GM23338 (cell line): ENCODE data around the gene AP2A2. TPM values are rescaled to one million over a fixed set of nuclear protein-coding genes. Genes with fewer than 3 reads are reported as not detected.

Experiments used
- ATAC-seq: fragments of 200-7000 bp; cut with Tn5 transposase; 3 replicates; pipeline ENCODE4 v1.9.1; 2020
- DNase-seq: peaks from one replicate; pipeline ENCODE4 v3.0.0-alpha.2; 2015; ENCODE audit warnings: low spot score
- H2AFZ ChIP-seq: fragments of 200-600 bp; sonication (generic); 2 replicates; pipeline ENCODE4 v1.8.0; 2016; ENCODE audit warnings: antibody characterized with exemption, mild to moderate bottlenecking, moderate library complexity
- H3F3A ChIP-seq: fragments of 200-600 bp; sonication (generic); replicated peaks from 2 replicates; pipeline ENCODE4 v1.8.0; 2017; ENCODE audit warnings: antibody characterized with exemption, mixed run types, low read depth
- H3K27ac ChIP-seq: fragments of 200-600 bp; sonication (generic); 2 replicates; pipeline ENCODE4 v1.6.1; 2016; ENCODE audit warnings: low read depth
- H3K27me3 ChIP-seq: fragments of 200-600 bp; sonication (generic); 2 replicates; pipeline ENCODE4 v1.8.0; 2016; ENCODE audit warnings: mild to moderate bottlenecking, mixed run types, moderate library complexity; ENCODE audit not compliant: insufficient read depth
- H3K36me3 ChIP-seq: fragments of 200-600 bp; sonication (generic); 2 replicates; pipeline ENCODE4 v1.8.0; 2016; ENCODE audit warnings: mild to moderate bottlenecking; ENCODE audit not compliant: insufficient read depth
- H3K4me1 ChIP-seq: fragments of 200-600 bp; sonication (generic); 2 replicates; pipeline ENCODE4 v1.8.0; 2016; ENCODE audit warnings: mild to moderate bottlenecking, moderate library complexity; ENCODE audit not compliant: insufficient read depth
- H3K4me2 ChIP-seq: fragments of 200-600 bp; sonication (generic); 2 replicates; pipeline ENCODE4 v1.7.1; 2017; ENCODE audit warnings: mixed run types
- H3K4me3 ChIP-seq: fragments of 200-600 bp; sonication (generic); 2 replicates; pipeline ENCODE4 v1.6.1; 2016; ENCODE audit warnings: mixed run types
- H3K79me2 ChIP-seq: fragments of 200-600 bp; sonication (generic); replicated peaks from 2 replicates; pipeline ENCODE4 v1.8.0; 2017; ENCODE audit warnings: mild to moderate bottlenecking; ENCODE audit not compliant: insufficient read depth
- H3K9me2 ChIP-seq: fragments of 200-600 bp; sonication (generic); 2 replicates; pipeline ENCODE4 v1.8.0; 2017; ENCODE audit not compliant: insufficient read depth
- H4K20me1 ChIP-seq: fragments of 200-600 bp; sonication (generic); replicated peaks from 2 replicates; pipeline ENCODE4 v1.8.0; 2017; ENCODE audit warnings: mild to moderate bottlenecking; ENCODE audit not compliant: insufficient read depth
- H3K27ac Mint-ChIP-seq: 2 replicates; pipeline ENCODE4 v1.8.0; 2020; ENCODE audit warnings: inconsistent platforms, mild to moderate bottlenecking, moderate library complexity, mixed read lengths
- H3K27me3 Mint-ChIP-seq: 3 replicates; pipeline ENCODE4 v1.8.0; 2022; ENCODE audit warnings: low read depth, mild to moderate bottlenecking, moderate library complexity, mixed read lengths, inconsistent platforms; ENCODE audit not compliant: insufficient read depth, poor library complexity
- H3K36me3 Mint-ChIP-seq: 3 replicates; pipeline ENCODE4 v1.8.0; 2021; ENCODE audit warnings: low read depth, mild to moderate bottlenecking, inconsistent platforms, moderate library complexity, mixed read lengths
- H3K4me1 Mint-ChIP-seq: 3 replicates; pipeline ENCODE4 v1.8.0; 2020; ENCODE audit warnings: mild to moderate bottlenecking, inconsistent platforms, mixed read lengths
- H3K4me3 Mint-ChIP-seq: 3 replicates; pipeline ENCODE4 v1.8.0; 2021; ENCODE audit warnings: moderate library complexity, mild to moderate bottlenecking, inconsistent platforms, mixed read lengths
- H3K9me3 Mint-ChIP-seq: 3 replicates; pipeline ENCODE4 v1.8.0; 2020; ENCODE audit warnings: moderate library complexity, mild to moderate bottlenecking, inconsistent platforms, mixed read lengths
- CREB1 ChIP-seq: fragments of 250-450 bp; sonication (Bioruptor Pico); IDR thresholded peaks from 2 replicates; pipeline ENCODE4 v1.5.0; 2020; ENCODE audit warnings: low read depth, mild to moderate bottlenecking, moderate library complexity
- JUNB ChIP-seq: IDR thresholded peaks from one replicate; pipeline ENCODE4 v1.6.1; 2016; ENCODE audit warnings: antibody characterized with exemption; ENCODE audit not compliant: unreplicated experiment
- NANOG ChIP-seq: IDR thresholded peaks from 2 replicates; pipeline ENCODE4 v1.6.1; 2016; ENCODE audit warnings: antibody characterized with exemption, borderline replicate concordance
- POLR2AphosphoS5 ChIP-seq: IDR thresholded peaks from 2 replicates; pipeline ENCODE4 v1.6.1; 2016; ENCODE audit warnings: antibody characterized with exemption, low read depth
- STAT1 ChIP-seq: IDR thresholded peaks from one replicate; pipeline ENCODE4 v1.6.1; 2016; ENCODE audit warnings: antibody characterized with exemption; ENCODE audit not compliant: unreplicated experiment
- ZNF331 ChIP-seq: fragments of 250-450 bp; sonication (Bioruptor Pico); IDR thresholded peaks from 2 replicates; pipeline ENCODE4 v1.5.0; 2020; ENCODE audit warnings: low read depth, mild to moderate bottlenecking, moderate library complexity
- polyA plus RNA-seq: library from polyadenylated mRNA; unstranded; fragments of >200 nt; fragmentation: Nextera tagmentation; extraction: Ambion mirVana; gene quantifications from 2 replicates; pipeline ENCODE4 v1.2.1, GENCODE V29; 2016
- total RNA-seq: library from RNA; depleted of rRNA; stranded (reverse); fragments of >200 nt; shearing (Covaris generic); gene quantifications from 2 replicates; pipeline ENCODE4 v1.2.3, GENCODE V29; 2014
- TF ChIP-seq, protein P1 (sequence below): IDR thresholded peaks from 2 replicates; pipeline ENCODE4 v1.6.1; 2016; ENCODE audit warnings: antibody characterized with exemption
- TF ChIP-seq, protein P2 (sequence below): IDR thresholded peaks from one replicate; pipeline ENCODE4 v1.6.1; 2018; ENCODE audit warnings: antibody characterized with exemption; ENCODE audit not compliant: unreplicated experiment

Gene AP2A2
- total and polyA plus RNA-seq, 2 experiments from 2014 or later: 23.7 to 47.5 TPM

DNA sequence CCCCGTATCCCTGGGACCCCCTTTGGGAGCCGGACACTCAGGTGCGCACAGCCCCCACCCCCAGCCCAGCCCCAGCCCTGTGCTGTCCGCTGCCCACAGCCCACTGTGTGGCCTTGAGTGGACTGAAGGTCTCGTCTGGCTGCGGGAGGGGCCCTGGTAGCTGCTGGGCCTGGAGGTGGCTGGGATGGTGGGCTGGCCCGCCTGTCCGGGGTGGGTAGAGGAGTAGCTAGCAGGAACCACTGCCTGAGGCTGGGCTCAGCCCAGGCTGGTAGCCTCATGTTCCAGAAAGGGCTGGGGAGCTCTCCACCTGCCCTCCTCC is 115.4 kb downstream of the AP2A2 start:
- H3K27ac ChIP-seq: no peak overlapping the region
- no peak overlapping the region for H3K4me3 ChIP-seq
- H3K4me1 ChIP-seq: no peaks in the 10 kb centered on the region
- H3K36me3 Mint-ChIP-seq: no peaks in the 10 kb centered on the region; the same call in 2 of the 3 replicates
- H3K9me2 ChIP-seq: no peaks in the 10 kb centered on the region
- H3K4me2 ChIP-seq: no peak overlapping the region
- no peak overlapping the region for H3K4me3 Mint-ChIP-seq
- H3K4me1 Mint-ChIP-seq: no peaks in the 10 kb centered on the region
- H3K79me2 ChIP-seq: no peaks in the 10 kb centered on the region
- H3K27ac Mint-ChIP-seq: no peak overlapping the region
- no peaks in the 10 kb centered on the region for H4K20me1 ChIP-seq
- H3K27me3 ChIP-seq: no peaks in the 10 kb centered on the region
- ATAC-seq: no peak
- no peak for TF ChIP-seq STAT1
- TF ChIP-seq ZNF331 (CRISPR knock-in tag): no peak
- no peak for TF ChIP-seq CREB1 (CRISPR knock-in tag)
- no peak for TF ChIP-seq POLR2AphosphoS5
- TF ChIP-seq, protein P1, sequence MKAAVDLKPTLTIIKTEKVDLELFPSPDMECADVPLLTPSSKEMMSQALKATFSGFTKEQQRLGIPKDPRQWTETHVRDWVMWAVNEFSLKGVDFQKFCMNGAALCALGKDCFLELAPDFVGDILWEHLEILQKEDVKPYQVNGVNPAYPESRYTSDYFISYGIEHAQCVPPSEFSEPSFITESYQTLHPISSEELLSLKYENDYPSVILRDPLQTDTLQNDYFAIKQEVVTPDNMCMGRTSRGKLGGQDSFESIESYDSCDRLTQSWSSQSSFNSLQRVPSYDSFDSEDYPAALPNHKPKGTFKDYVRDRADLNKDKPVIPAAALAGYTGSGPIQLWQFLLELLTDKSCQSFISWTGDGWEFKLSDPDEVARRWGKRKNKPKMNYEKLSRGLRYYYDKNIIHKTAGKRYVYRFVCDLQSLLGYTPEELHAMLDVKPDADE: no peak
- no peak for TF ChIP-seq NANOG
- TF ChIP-seq JUNB: no peak
- TF ChIP-seq, protein P2, sequence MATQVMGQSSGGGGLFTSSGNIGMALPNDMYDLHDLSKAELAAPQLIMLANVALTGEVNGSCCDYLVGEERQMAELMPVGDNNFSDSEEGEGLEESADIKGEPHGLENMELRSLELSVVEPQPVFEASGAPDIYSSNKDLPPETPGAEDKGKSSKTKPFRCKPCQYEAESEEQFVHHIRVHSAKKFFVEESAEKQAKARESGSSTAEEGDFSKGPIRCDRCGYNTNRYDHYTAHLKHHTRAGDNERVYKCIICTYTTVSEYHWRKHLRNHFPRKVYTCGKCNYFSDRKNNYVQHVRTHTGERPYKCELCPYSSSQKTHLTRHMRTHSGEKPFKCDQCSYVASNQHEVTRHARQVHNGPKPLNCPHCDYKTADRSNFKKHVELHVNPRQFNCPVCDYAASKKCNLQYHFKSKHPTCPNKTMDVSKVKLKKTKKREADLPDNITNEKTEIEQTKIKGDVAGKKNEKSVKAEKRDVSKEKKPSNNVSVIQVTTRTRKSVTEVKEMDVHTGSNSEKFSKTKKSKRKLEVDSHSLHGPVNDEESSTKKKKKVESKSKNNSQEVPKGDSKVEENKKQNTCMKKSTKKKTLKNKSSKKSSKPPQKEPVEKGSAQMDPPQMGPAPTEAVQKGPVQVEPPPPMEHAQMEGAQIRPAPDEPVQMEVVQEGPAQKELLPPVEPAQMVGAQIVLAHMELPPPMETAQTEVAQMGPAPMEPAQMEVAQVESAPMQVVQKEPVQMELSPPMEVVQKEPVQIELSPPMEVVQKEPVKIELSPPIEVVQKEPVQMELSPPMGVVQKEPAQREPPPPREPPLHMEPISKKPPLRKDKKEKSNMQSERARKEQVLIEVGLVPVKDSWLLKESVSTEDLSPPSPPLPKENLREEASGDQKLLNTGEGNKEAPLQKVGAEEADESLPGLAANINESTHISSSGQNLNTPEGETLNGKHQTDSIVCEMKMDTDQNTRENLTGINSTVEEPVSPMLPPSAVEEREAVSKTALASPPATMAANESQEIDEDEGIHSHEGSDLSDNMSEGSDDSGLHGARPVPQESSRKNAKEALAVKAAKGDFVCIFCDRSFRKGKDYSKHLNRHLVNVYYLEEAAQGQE: no peak
- H3F3A ChIP-seq: no peaks in the 10 kb centered on the region
- no peak for DNase-seq
- no peak overlapping the region for H2AFZ ChIP-seq
- H3K9me3 Mint-ChIP-seq: peaks cover 2% of the 10 kb centered on the region; the same call in 2 of the 3 replicates
- H3K36me3 ChIP-seq: no peaks in the 10 kb centered on the region
- H3K27me3 Mint-ChIP-seq: peaks cover 3% of the 10 kb centered on the region

DNA sequence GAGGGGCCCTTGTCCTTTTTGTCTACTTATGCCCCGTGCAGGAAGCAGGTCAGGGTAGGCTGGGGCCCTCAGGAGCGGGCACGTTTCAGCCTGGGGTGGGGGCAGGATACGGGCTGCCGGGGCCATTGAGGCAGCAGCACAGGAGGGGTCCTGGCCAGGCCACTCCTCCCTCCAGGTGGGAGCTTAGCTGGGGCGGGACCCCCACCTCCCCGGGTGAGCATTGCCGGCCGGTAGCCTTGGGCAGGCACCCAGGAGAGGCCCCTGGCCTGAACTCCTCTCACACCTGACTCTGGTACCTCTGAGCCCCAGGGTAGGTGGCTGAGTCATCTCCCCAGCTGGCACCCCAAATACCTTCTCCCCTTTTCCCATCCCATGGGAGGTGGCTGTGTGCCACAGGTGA is 115.8 kb downstream of the AP2A2 start:
- no peak for ATAC-seq
- no peaks in the 10 kb centered on the region for H3K4me1 ChIP-seq
- no peak overlapping the region for H3K27ac ChIP-seq
- no peak overlapping the region for H2AFZ ChIP-seq
- no peaks in the 10 kb centered on the region for H3K36me3 ChIP-seq
- H3K9me3 Mint-ChIP-seq: peaks cover 2% of the 10 kb centered on the region; the same call in 2 of the 3 replicates
- H3K4me2 ChIP-seq: no peak overlapping the region
- peaks cover 3% of the 10 kb centered on the region for H3K27me3 Mint-ChIP-seq
- no peaks in the 10 kb centered on the region for H3K9me2 ChIP-seq
- H3K27me3 ChIP-seq: no peaks in the 10 kb centered on the region
- H3K27ac Mint-ChIP-seq: no peak overlapping the region
- no peak overlapping the region for H3K4me3 ChIP-seq
- H3F3A ChIP-seq: no peaks in the 10 kb centered on the region
- H3K36me3 Mint-ChIP-seq: no peaks in the 10 kb centered on the region; the same call in 2 of the 3 replicates
- H3K4me1 Mint-ChIP-seq: no peaks in the 10 kb centered on the region
- H3K4me3 Mint-ChIP-seq: no peak overlapping the region
- DNase-seq: no peak
- H4K20me1 ChIP-seq: no peaks in the 10 kb centered on the region
- no peaks in the 10 kb centered on the region for H3K79me2 ChIP-seq
- TF ChIP-seq, protein P2: no peak
- TF ChIP-seq JUNB (no peak), NANOG (no peak)
